Upper lobe of left lung (tissue), 6 donors: Measurements from ENCODE around the gene AHNAK. TPM values are rescaled to one million over a fixed set of nuclear protein-coding genes. Genes with fewer than 3 reads are reported as not detected.

Experiments
- ATAC-seq, 2 donors: fragments of 200-7000 bp; cut with Tn5 transposase; one replicate each; pipeline ENCODE4 v1.9.1; 2022; ENCODE audit warnings: mild to moderate bottlenecking in 2 of 2, moderate library complexity in 2 of 2; ENCODE audit not compliant: low FRiP score in 2 of 2
- DNase-seq, 2 donors: peaks; one replicate each; pipeline ENCODE4 v3.0.0-alpha.2; 2019 to 2020
- H3K27ac ChIP-seq, 4 donors: fragments of 200-600 bp; sonication (generic); one replicate each; pipeline ENCODE4 v1.5.1; 2016 to 2019
- H3K27me3 ChIP-seq, 4 donors: fragments of 200-600 bp; sonication (generic); one replicate each; pipeline ENCODE4 v1.5.1; 2017 to 2019
- H3K36me3 ChIP-seq, 4 donors: fragments of 200-600 bp; sonication (generic); one replicate each; pipeline ENCODE4 v1.5.1; 2016 to 2019
- H3K4me1 ChIP-seq, 4 donors: fragments of 200-600 bp; sonication (generic); one replicate each; pipeline ENCODE4 v1.5.1; 2018 to 2019
- H3K4me3 ChIP-seq, 4 donors: fragments of 200-600 bp; sonication (generic); one replicate each; pipeline ENCODE4 v1.5.1; 2017 to 2019; ENCODE audit warnings: mild to moderate bottlenecking in 2 of 4, moderate library complexity in 1 of 4
- H3K9me3 ChIP-seq, 4 donors: fragments of 200-600 bp; sonication (generic); one replicate each; pipeline ENCODE4 v1.5.1; 2018 to 2019
- CTCF ChIP-seq, 6 experiments: fragments of 450-650 bp in 4 of 6; fragments of 200-600 bp in 2 of 6; sonication (generic) in 2 of 6; IDR thresholded peaks; one replicate each; pipeline ENCODE4 v1.5.1; 2016 to 2019; ENCODE audit warnings: antibody characterized with exemption in 6 of 6
- EP300 ChIP-seq, 4 donors: sonication (generic); formaldehyde crosslinking; IDR thresholded peaks; one replicate each; pipeline ENCODE4 v1.5.1; 2017; ENCODE audit warnings: antibody characterized with exemption in 4 of 4, control low read depth in 2 of 4
- POLR2A ChIP-seq, 4 donors: fragments of 450-650 bp; IDR thresholded peaks; one replicate each; pipeline ENCODE4 v1.5.1; 2016 to 2017; ENCODE audit warnings: antibody characterized with exemption in 4 of 4, mild to moderate bottlenecking in 2 of 4
- POLR2AphosphoS5 ChIP-seq, 2 donors: sonication (generic); formaldehyde crosslinking; IDR thresholded peaks; one replicate each; pipeline ENCODE4 v1.5.1; 2017; ENCODE audit warnings: antibody characterized with exemption in 2 of 2
- WGBS, 2 donors: methylation state at CpG; one replicate each; pipeline ENCODE4 v1.1.5; 2017 to 2018; 5-methylcytosine and 5-hydroxymethylcytosine counted together
- total RNA-seq, 6 donors: library from RNA; depleted of rRNA in 4 of 6; stranded (reverse); fragments of >200 nt in 4 of 6; gene quantifications; one replicate each; pipeline versions ENCODE4 v1.1.0 to v1.2.1, GENCODE V29; 2016 to 2021
- donor health status: DM: no; HTN: no; CAD: no; lungs with moderate emphysema.
- donor health status: DM: no; HTN: yes; CAD: no; lungs with severe emphysema.

Gene AHNAK
- total RNA-seq, 6 donors from 2014 or later: 583 to 1,153 (median 829) TPM

GRCh38 chr11:62402226-62402959 is 144.2 kb downstream of the AHNAK start:
- DNase-seq: peak in 1 of 2 donors; percentile 69

GRCh38 chr11:62401811-62402210 is 144.8 kb downstream of the AHNAK start:
- H3K36me3 ChIP-seq: no peaks in the 10 kb centered on the region
- no peaks in the 10 kb centered on the region for H3K27me3 ChIP-seq
- ATAC-seq (no peak), DNase-seq (peak in 1 of 2 donors; percentile 67)
- no peaks in the 10 kb centered on the region for H3K9me3 ChIP-seq
- peak overlapping the region in 1 of 4 donors; percentile 8 for H3K4me3 ChIP-seq
- TF ChIP-seq CTCF (IDR thresholded peaks at IDR 0.05) (no peak), POLR2A (IDR thresholded peaks at IDR 0.05) (no peak), EP300 (IDR thresholded peaks at IDR 0.05) (no peak), POLR2AphosphoS5 (IDR thresholded peaks at IDR 0.05) (no peak)
- H3K4me1 ChIP-seq: peaks cover 36 to 45% (median 44%) of the 10 kb centered on the region in 4 donors
- H3K27ac ChIP-seq: peak overlapping the region; percentile 16 to 79 (median 74)
- WGBS, 2 donors: 65 to 82% methylated on average over 6 to 7 of the region's 7 CpGs

More at GRCh38 chr11:62402226-62402959, 144.2 kb downstream of the AHNAK start:
- no peaks in the 10 kb centered on the region for H3K27me3 ChIP-seq
- H3K36me3 ChIP-seq: no peaks in the 10 kb centered on the region
- peak overlapping the region; percentile 40 to 79 (median 74) for H3K27ac ChIP-seq
- H3K4me3 ChIP-seq: peak overlapping the region in 1 of 4 donors; percentile 8
- ATAC-seq: peak; percentile 58 to 63
- H3K4me1 ChIP-seq: peaks cover 36 to 45% (median 44%) of the 10 kb centered on the region in 4 donors
- no peaks in the 10 kb centered on the region for H3K9me3 ChIP-seq
- WGBS, 2 donors: 41 to 68% methylated on average over 15 of the region's 15 CpGs
- TF ChIP-seq CTCF (IDR thresholded peaks at IDR 0.05): no peak
- no peak for TF ChIP-seq POLR2AphosphoS5 (IDR thresholded peaks at IDR 0.05)
- TF ChIP-seq EP300 (IDR thresholded peaks at IDR 0.05): no peak
- no peak for TF ChIP-seq POLR2A (IDR thresholded peaks at IDR 0.05)

GRCh38 chr11:62401356-62401755 is 145.2 kb downstream of the AHNAK start:
- no peaks in the 10 kb centered on the region for H3K9me3 ChIP-seq
- H3K27me3 ChIP-seq: no peaks in the 10 kb centered on the region
- H3K4me1 ChIP-seq: peaks cover 36 to 45% (median 44%) of the 10 kb centered on the region in 4 donors
- no peak overlapping the region for H3K4me3 ChIP-seq
- WGBS, 2 donors: 83 to 91% methylated on average over 3 to 5 of the region's 5 CpGs
- no peak for DNase-seq
- peak overlapping the region; percentile 16 to 79 (median 74) for H3K27ac ChIP-seq
- TF ChIP-seq CTCF (IDR thresholded peaks at IDR 0.05) (no peak), POLR2A (IDR thresholded peaks at IDR 0.05) (no peak), POLR2AphosphoS5 (IDR thresholded peaks at IDR 0.05) (no peak), EP300 (IDR thresholded peaks at IDR 0.05) (no peak)
- no peak for ATAC-seq
- H3K36me3 ChIP-seq: no peaks in the 10 kb centered on the region

- H3K4me3 ChIP-seq: no peak overlapping the region
- H3K4me1 ChIP-seq: peaks cover 36 to 45% (median 44%) of the 10 kb centered on the region in 4 donors
- WGBS, 2 donors: 41 to 71% methylated on average over 6 to 9 of the region's 9 CpGs
- DNase-seq (peak in 1 of 2 donors; percentile 79), ATAC-seq (peak in 1 of 2 donors; percentile 85)
- TF ChIP-seq EP300 (IDR thresholded peaks at IDR 0.05) (peak in 1 of 4 donors; percentile 6), POLR2AphosphoS5 (IDR thresholded peaks at IDR 0.05) (peak in 1 of 2 donors; percentile 15), POLR2A (IDR thresholded peaks at IDR 0.05) (no peak)
- no peaks in the 10 kb centered on the region for H3K36me3 ChIP-seq
- H3K27me3 ChIP-seq: no peaks in the 10 kb centered on the region
- peak overlapping the region in 3 of 4 donors; percentile 73 to 79 (median 76) for H3K27ac ChIP-seq
- H3K9me3 ChIP-seq: no peaks in the 10 kb centered on the region
Measured at GRCh38 chr11:62400760-62401159, 145.8 kb downstream of the AHNAK start.

GRCh38 chr11:62400281-62400680 is 146.3 kb downstream of the AHNAK start:
- 63 to 77% methylated on average over 6 of the region's 6 CpGs for WGBS, 2 donors
- peaks cover 37 to 48% (median 45%) of the 10 kb centered on the region in 4 donors for H3K4me1 ChIP-seq
- TF ChIP-seq POLR2A (IDR thresholded peaks at IDR 0.05) (no peak), EP300 (IDR thresholded peaks at IDR 0.05) (no peak), CTCF (IDR thresholded peaks at IDR 0.05) (no peak), POLR2AphosphoS5 (IDR thresholded peaks at IDR 0.05) (no peak)
- no peaks in the 10 kb centered on the region for H3K36me3 ChIP-seq
- H3K4me3 ChIP-seq: no peak overlapping the region
- peak overlapping the region; percentile 42 to 79 (median 74) for H3K27ac ChIP-seq
- H3K9me3 ChIP-seq: no peaks in the 10 kb centered on the region
- no peaks in the 10 kb centered on the region for H3K27me3 ChIP-seq
- DNase-seq (no peak), ATAC-seq (no peak)
